ENCODE measurements around the gene P2RY12. TPM values are rescaled to one million over a fixed set of nuclear protein-coding genes. Genes with fewer than 3 reads are reported as not detected.

The P2RY12 gene
- total and polyA plus RNA-seq, 10 of the 15 experiments (the other 5 are each of a cell fraction or from before 2014, with no cell fraction given) = 0.27 to 1.0 (median 0.66) TPM; not detected in 2

GRCh38 chr3:151419806-151420205, 35.3 kb upstream of the P2RY12 start:
- Histone ChIP-seq H4K20me1 (ENCODE audit: control insufficient read depth, insufficient read depth) (no peaks in the 10 kb centered on the region), H3K27me3 (replicated peaks in 1 of 2; ENCODE audit: control insufficient read depth in 2 of 2, insufficient read depth in 2 of 2, low read length in 1 of 2) (no peaks in the 10 kb centered on the region), H3K9ac (ENCODE audit: control insufficient read depth, insufficient read depth, low read length) (no peak overlapping the region), H3K4me1 (ENCODE audit: control insufficient read depth, insufficient read depth, low read length) (no peaks in the 10 kb centered on the region; the same call in 1 of the 2 replicates), H3K9me3 (replicated peaks; ENCODE audit: control insufficient read depth, insufficient read depth, low read length) (no peaks in the 10 kb centered on the region), H3K36me3 (ENCODE audit: control insufficient read depth in 2 of 2, insufficient read depth in 2 of 2, low read length in 1 of 2) (no peaks in the 10 kb centered on the region), H3K79me2 (ENCODE audit: control insufficient read depth, insufficient read depth, low read length) (no peaks in the 10 kb centered on the region), H3K27ac (ENCODE audit: control insufficient read depth, insufficient read depth) (no peak overlapping the region), H3K4me3 (no peak overlapping the region), H2AFZ (ENCODE audit: control insufficient read depth, low read depth, low read length) (no peak overlapping the region), H3K4me2 (ENCODE audit: control insufficient read depth, insufficient read depth) (no peak overlapping the region)
- SMC1A ChIA-PET (ENCODE audit: uncharacterized antibody, unreplicated experiment) = no interaction called here
- 50% methylated on average over 6 of the region's 6 CpGs for WGBS (ENCODE audit: insufficient coverage, insufficient replicate concordance, low lambda C conversion rate, missing lambda C conversion rate)
- RAD21 ChIA-PET (ENCODE audit: unreplicated experiment) = no interaction called here
- DNase-seq (ENCODE audit: low read depth, low spot score) = no peak
- POLR2A ChIA-PET = no interaction called here
- no peak for ATAC-seq
- in situ Hi-C loops (cut with MboI) (no loop called here), intact Hi-C loops (cut with micrococcal nuclease; ENCODE audit: unreplicated experiment) (no loop called here)
- no peak for FAIRE-seq
- CTCF ChIA-PET = no interaction called here
- TF ChIP-seq GATAD2B (conservative IDR thresholded peaks at IDR 0.05; ENCODE audit: low read depth) (no peak), KAT2A (conservative IDR thresholded peaks at IDR 0.05; ENCODE audit: control insufficient read depth, low read depth, low read length) (no peak), EP300 (IDR thresholded peaks at IDR 0.05; ENCODE audit: borderline replicate concordance in 1 of 2, control insufficient read depth in 1 of 2, low read depth in 2 of 2, low read length in 2 of 2) (no peak)
- BruUV-seq (replicated peaks) = no TSS peak

- Histone ChIP-seq H3K79me2 (ENCODE audit: control insufficient read depth, insufficient read depth, low read length) (no peaks in the 10 kb centered on the region), H4K20me1 (ENCODE audit: control insufficient read depth, insufficient read depth) (no peaks in the 10 kb centered on the region), H3K4me1 (ENCODE audit: control insufficient read depth, insufficient read depth, low read length) (no peaks in the 10 kb centered on the region), H2AFZ (ENCODE audit: control insufficient read depth, low read depth, low read length) (no peak overlapping the region), H3K27me3 (replicated peaks in 1 of 2; ENCODE audit: control insufficient read depth in 2 of 2, insufficient read depth in 2 of 2, low read length in 1 of 2) (no peaks in the 10 kb centered on the region; a peak in 2 of 4 replicates), H3K27ac (ENCODE audit: control insufficient read depth, insufficient read depth) (no peak overlapping the region), H3K9me3 (replicated peaks; ENCODE audit: control insufficient read depth, insufficient read depth, low read length) (no peaks in the 10 kb centered on the region; the same call in 2 of the 3 replicates), H3K9ac (ENCODE audit: control insufficient read depth, insufficient read depth, low read length) (no peak overlapping the region), H3K36me3 (ENCODE audit: control insufficient read depth in 2 of 2, insufficient read depth in 2 of 2, low read length in 1 of 2) (no peaks in the 10 kb centered on the region), H3K4me2 (ENCODE audit: control insufficient read depth, insufficient read depth) (no peak overlapping the region), H3K4me3 (no peak overlapping the region)
- CTCF ChIA-PET = interaction anchor here (0.7 kb wide), 1 partner anchor 462 kb away, joined by 6 read pairs; no protein-coding TSS in a partner anchor
- intact Hi-C loops (cut with micrococcal nuclease; ENCODE audit: unreplicated experiment) = no loop called here
- no peak for FAIRE-seq
- SMC1A ChIA-PET (ENCODE audit: uncharacterized antibody, unreplicated experiment) = no interaction called here
- in situ Hi-C loops (cut with MboI) = no loop called here
- no peak for DNase-seq (ENCODE audit: low read depth, low spot score)
- POLR2A ChIA-PET = no interaction called here
- RAD21 ChIA-PET (ENCODE audit: unreplicated experiment) = no interaction called here
- no peak for ATAC-seq
- WGBS (ENCODE audit: insufficient coverage, insufficient replicate concordance, low lambda C conversion rate, missing lambda C conversion rate) = 35% methylated on average over 1 of the region's 1 CpG
- BruUV-seq (replicated peaks) = no TSS peak
- TF ChIP-seq NFYA (IDR thresholded peaks at IDR 0.05; ENCODE audit: borderline replicate concordance, low read depth, low read length) = no peak
- TF ChIP-seq MTA2 (IDR thresholded peaks at IDR 0.05; ENCODE audit: low read depth) = no peak
- no peak for TF ChIP-seq RFX5 (IDR thresholded peaks at IDR 0.05; ENCODE audit: low read depth, low read length)
These were observed 30.7 kb upstream of the P2RY12 start for GRCh38 chr3:151415289-151415688.
